NCI-H2029 treated with DMSO at 0.1 percent for 48 hours (cell line): ENCODE measurements around the gene EIF3I.
"Not testable (repeated sequence)": the region's sequence is repeated elsewhere in the genome, so short reads cannot be mapped to it uniquely, and the experiment has no call there.

Experiments
- DNase-seq: peaks from one replicate; lab custom pipeline; 2025; lab: John Stamatoyannopoulos, UW

EIF3I gene

GRCh38 chr1:32232558-32233304, 10.5 kb downstream of the EIF3I start:
- no peak for DNase-seq

- no peak for DNase-seq
Measured at GRCh38 chr1:32234792-32235191, 12.6 kb downstream of the EIF3I start.

- DNase-seq, result no peak
Measured at GRCh38 chr1:32239337-32239736, 17.1 kb downstream of the EIF3I start.

- no peak for DNase-seq
Measured at GRCh38 chr1:32239790-32240139, 17.6 kb downstream of the EIF3I start.

- DNase-seq, result peak; percentile 34
Measured at GRCh38 chr1:32240140-32240951, 18.1 kb downstream of the EIF3I start.

GRCh38 chr1:32241001-32241763, 19.0 kb downstream of the EIF3I start:
- DNase-seq, result no peak

GRCh38 chr1:32242341-32242851, 20.2 kb downstream of the EIF3I start:
- DNase-seq, result no peak

GRCh38 chr1:32246888-32247273, 24.7 kb downstream of the EIF3I start, which contains the start of gene FAM167B:
Gene FAM167B, plus strand, starts transcription at chr1:32247222. Its CDS starts 200 bp downstream, at chr1:32247422.
- DNase-seq, result no peak

GRCh38 chr1:32247452-32247851, 25.2 kb downstream of the EIF3I start:
- no peak for DNase-seq

GRCh38 chr1:32247983-32248889, 26.0 kb downstream of the EIF3I start:
- DNase-seq, result no peak

- DNase-seq, result no peak
Measured at GRCh38 chr1:32249831-32250525, 27.8 kb downstream of the EIF3I start.

GRCh38 chr1:32250893-32251716, 28.9 kb downstream of the EIF3I start, which contains the start of gene LCK:
Gene LCK, plus strand, starts transcription at chr1:32251265. Its CDS starts 23,065 bp downstream, at chr1:32274330.
- DNase-seq, result no peak

- no peak for DNase-seq
Measured at GRCh38 chr1:32255072-32256071, 33.2 kb downstream of the EIF3I start.

- no peak for DNase-seq
Measured at GRCh38 chr1:32256473-32257226, 34.4 kb downstream of the EIF3I start.

GRCh38 chr1:32257227-32257508, 35.0 kb downstream of the EIF3I start:
- no peak for DNase-seq

GRCh38 chr1:32263236-32263593, 41.0 kb downstream of the EIF3I start:
- not testable (repeated sequence) for DNase-seq

GRCh38 chr1:32263744-32264143, 41.5 kb downstream of the EIF3I start:
- DNase-seq, result no peak

GRCh38 chr1:32265846-32266245, 43.6 kb downstream of the EIF3I start:
- DNase-seq, result no peak
